T-helper 1 cell treated with Interleukin-12 subunit alpha and Interleukin-12 subunit beta and Interleukin-4 antibody, amounts not matched to agents 30 ng/mL and 1 ng/mL, for 36 hours (primary cell): ENCODE results near the gene OR9Q1. TPM values are rescaled to one million over a fixed set of nuclear protein-coding genes. Genes with fewer than 3 reads are reported as not detected.

Source experiments
- intact Hi-C: fragments of 100-400 bp; cut with micrococcal nuclease; formaldehyde crosslinking; loops from one replicate; pipeline ENCODE4 v1.15.1; 2024
- total RNA-seq: library from RNA; stranded (reverse); gene quantifications from 2 replicates; pipeline ENCODE4 v1.2.3, GENCODE V29; 2022

OR9Q1 gene
- total RNA-seq, 1 donor from 2014 or later: not detected

DNA sequence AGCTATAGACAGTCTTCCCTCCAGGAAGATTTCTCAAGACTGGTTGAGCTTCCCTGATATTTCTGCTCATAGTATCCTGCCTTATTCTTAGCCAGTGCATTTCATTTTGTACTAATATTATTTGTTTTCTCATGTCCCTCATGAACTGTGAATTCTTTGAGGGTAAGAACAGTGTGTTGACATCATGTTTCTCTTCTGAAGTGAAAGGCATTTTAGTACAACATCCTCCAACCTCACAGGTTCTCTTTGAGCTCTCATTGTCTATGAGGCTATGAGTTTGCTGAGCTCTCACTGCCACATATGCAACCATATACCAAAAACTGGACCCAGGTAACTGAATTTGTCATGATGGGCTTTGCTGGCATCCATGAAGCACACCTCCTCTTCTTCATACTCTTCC lies 7.0 kb downstream of the OR9Q1 start, which contains the start of gene OR6Q1:
OR6Q1 (plus strand) TSS at position 301 of the 400 bp plus-strand sequence; CDS start at position 301, 0 bp downstream.
- intact Hi-C loops: no loop called here

DNA sequence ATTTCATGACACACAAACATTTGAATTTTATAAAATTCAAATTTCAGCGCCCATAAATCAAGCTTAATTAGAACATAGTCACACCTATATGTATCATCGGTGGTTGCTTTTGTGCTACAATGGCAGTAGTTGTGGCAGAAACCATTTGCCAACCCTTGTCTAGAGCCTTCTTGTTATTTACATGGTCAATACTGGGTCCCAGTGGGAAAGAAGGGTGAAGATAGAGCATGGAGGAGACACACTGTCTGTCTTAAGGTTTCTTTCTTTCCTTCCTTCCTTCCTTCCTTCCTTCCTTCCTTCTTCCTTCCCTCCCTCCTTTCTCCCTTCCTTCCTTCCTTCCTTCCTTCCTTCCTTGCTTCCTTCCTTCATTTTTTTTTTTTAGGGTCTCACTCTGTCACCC lies 10.8 kb downstream of the OR9Q1 start:
- intact Hi-C loops: no loop called here

DNA sequence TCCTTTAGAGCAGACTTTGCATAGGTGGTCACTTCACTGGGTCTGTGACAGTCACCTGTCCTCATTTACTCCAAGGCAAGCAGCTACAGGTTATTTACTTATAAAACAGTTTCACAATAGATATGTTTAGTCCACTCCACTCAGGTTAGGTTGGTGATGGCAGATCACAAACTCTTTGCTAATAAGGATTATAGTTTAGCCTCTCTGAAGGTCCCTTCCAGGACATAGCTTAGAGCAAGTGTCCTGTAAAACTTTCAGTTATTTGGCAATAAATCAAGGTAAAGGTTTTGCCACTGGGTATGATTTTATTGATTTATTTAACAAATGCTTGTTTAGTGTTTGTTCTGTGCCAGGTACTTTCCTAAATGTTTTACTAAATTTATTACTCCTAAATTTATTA lies 15.9 kb downstream of the OR9Q1 start:
- intact Hi-C loops: no loop called here

DNA sequence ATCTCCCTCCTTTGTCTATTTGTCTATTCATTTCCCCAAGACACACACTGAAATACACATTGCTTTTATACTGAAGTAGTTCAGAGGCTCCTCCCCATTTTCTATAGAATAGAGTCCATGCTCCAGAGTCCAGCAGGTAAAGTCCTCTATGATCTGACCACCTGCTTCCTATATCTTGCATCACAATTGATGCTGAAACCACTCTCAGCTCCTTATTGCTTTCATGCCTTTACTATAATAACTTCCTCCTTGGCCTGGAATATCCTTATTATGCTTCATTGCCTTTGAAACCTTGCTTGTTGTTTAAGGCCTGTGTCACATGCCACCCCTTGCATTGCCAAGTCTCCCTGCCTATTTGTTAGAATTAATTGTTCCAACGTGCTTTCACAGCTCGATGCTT lies 19.7 kb downstream of the OR9Q1 start:
- intact Hi-C loops: no loop called here

DNA sequence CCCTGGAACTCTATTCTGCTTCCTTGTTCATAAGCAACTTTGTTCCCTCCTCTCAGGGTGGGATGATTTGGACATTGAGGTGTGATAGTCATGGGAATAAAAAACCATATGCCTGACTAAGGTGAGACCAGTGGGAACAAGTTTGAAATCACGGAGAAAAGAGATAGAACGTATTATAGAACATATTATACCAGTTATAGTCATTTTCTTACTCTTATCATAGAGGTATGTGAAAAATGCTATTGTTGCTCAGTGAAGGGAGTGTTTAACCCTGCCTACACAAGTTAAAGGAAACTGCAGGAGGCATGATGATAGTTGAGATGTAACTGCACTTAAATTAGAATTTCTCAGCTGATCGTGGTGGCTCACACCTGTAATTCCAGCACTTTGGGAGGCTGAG lies 22.6 kb downstream of the OR9Q1 start:
- intact Hi-C loops: no loop called here

DNA sequence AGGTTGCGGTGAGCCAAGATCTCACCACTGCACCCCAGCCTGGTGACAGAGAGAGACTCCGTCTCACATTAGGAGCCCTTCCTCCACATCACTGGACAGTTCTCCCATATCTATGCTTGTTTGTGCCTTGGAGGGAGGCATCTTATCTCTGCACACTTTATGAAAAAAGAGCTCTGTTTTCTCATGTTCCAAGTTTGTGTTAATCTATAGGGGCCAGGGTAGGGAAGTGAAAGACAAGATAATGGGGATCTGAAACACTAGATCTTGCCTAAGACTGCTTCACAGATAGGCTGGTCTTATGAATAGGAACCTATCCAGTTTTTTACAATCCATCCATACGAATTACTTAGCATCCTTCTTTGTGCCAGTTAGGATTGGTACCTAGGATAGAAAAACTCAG lies 24.1 kb downstream of the OR9Q1 start:
- intact Hi-C loops: no loop called here

DNA sequence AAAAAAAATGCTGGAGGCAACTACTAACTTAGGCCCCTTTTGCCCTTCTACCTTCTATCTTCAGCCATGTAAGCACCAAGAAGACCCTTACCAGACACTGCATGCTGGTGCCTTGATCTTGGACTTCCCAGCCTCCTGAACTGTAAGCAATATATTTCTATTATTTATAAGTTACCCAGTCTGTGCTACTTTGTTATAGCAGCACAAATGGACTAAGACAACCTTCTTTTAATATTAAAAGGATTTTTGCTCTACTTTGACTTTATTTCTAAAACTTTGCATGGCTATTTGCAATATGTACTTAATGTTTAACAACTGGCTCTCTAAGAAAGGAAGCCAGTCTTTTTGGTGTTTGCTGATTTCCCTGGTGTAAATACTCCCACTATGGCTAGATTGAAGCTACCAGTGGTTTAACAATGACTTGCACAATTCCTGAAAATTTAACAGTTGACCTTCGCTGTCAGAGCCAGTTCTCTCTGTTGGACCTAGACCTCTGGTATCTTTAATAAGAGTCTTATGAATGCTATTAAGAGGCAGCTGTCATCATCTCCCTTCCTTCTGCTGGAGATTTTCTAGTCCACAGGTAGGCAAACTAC lies 32.2 kb downstream of the OR9Q1 start:
- intact Hi-C loops: no loop called here

DNA sequence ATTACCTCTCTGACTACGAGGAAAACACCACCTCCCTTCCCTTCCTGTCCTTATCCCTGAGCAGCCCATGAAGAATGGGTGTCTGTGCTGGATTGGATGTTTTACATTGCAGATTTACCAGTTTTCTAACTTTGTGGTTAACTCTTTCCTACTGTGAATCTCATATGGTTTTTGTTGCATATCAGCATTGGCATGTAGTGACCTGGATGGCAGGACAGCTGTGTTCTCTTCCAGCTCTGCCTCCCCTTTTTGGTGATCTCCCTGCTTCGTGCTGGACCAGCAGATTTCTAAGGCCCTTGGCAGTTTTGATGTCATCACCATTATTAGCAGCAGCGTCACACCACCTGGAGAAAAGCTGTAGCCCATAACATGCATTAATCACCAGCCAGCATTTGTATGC lies 33.8 kb downstream of the OR9Q1 start:
- intact Hi-C loops: no loop called here

DNA sequence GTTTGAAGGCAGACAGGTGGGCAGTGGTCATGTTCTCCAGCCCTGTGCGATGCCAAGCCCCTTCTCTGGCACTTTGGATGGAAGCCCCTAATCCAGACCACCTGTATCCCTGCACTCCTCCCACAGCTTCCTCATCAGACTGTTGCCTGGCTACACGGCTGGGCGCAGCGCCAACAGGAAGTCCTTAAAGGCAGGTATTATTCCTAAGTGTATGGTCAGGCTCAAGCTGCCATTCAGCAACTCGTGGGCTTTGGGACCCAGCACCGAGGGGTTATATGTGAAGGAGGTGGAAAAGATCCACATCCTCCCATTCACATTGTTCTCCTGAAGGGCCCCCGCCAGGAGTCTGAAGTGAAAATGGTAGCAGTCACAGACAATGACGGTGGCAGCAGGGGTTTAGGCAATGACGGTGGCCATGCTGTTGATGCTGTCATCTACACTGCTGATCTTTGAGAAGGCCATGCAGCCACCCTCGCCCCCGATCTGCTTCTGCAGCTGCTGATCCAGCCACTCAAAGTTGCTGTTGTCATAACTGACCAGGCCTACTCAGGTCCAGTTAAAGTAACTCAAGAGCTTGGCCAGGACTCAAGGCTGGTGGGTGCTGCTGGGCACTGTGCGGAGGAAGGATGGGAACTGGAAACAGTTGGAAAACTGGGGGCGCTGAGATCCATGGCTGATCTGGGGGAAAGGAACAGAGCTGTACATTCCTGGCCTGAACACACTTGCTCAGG lies 34.8 kb downstream of the OR9Q1 start:
- intact Hi-C loops: no loop called here

DNA sequence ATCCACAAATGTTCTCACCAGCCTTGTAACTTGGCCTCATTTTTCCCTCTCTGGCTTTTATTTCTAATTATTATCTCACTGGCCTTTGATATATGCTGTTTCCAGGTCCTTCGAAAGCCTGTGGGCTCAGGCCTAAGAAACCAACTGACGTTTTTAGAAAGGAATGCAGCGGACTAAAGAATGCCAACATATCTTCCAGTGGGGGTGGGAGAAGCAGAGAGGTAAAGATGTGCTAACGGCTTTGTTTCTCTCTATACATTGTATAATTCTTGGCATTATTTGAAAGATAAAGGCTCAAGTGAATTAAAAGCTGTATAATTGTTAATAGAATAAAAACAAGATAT lies 35.3 kb downstream of the OR9Q1 start:
- intact Hi-C loops: no loop called here

DNA sequence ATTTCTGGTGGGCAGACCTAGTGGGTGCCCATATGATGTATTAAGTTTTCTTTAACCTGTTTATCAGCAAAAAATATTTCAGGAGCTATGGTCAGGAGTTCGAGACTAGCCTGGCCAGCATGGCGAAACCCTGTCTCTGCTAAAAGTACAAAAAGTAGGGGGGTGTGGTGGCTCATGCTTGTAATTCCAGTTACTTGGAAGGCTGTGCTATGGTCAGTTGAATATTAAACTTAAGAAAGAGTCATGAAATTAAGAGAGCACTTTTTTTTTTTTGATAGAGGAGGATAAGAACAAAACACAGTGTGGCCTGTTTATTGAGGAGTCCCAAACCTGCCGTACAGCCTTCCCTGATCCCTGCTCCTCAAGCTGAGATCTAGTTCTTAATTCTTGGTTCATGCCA lies 36.9 kb downstream of the OR9Q1 start:
- intact Hi-C loops: no loop called here

DNA sequence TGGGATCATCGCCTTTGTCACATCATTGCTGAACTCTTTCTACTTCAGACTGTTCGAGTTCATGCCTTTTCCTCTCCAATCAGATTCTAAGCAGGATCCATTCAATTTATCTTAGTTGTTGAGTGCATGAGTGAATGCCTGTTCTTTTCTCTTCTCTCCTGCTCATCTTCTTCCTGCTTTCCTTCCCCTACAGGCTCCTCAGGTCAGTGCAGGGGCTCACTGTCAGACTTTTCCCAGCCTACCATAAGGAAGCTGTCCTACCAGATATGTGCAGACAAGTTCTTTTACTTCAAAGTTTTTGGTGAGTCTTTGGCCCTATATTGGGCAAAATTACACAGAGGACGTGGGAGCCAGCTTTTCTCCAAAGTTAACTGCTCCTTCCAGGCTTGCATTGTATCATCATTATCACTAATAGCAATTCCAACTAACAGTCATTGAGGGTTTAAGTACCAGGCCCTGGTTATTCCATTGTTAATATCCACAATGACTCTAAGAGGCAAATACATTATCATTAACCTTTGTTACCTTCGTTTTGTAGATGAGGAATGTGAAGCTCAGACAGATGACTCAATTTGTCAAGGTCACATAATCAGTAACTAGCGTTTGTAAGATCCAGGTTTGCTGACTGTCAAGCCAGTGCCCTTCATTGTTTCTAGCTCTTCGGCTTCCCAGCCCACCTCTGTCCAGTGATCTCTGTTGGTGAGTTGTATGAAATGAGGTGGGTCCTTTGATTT lies 37.4 kb downstream of the OR9Q1 start:
- intact Hi-C loops: no loop called here

DNA sequence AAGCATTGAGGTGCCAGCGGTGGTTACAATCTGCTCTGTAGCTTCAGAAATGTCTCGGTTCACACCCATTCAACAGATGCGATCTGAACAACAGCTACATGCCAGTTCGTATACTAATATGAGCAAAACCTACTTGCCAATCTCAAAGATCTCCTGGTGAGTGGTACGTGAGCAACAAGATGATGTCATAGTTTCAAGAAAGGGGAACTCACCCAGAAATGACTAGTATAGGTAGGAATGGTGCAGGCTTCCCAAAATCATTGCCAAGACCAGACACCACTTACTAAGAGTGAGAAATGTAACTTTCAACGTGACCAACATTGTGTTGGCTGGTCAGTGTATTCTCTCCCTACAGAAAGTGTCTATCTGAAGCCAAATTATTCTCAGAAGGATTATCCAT lies 38.1 kb downstream of the OR9Q1 start:
- intact Hi-C loops: no loop called here

DNA sequence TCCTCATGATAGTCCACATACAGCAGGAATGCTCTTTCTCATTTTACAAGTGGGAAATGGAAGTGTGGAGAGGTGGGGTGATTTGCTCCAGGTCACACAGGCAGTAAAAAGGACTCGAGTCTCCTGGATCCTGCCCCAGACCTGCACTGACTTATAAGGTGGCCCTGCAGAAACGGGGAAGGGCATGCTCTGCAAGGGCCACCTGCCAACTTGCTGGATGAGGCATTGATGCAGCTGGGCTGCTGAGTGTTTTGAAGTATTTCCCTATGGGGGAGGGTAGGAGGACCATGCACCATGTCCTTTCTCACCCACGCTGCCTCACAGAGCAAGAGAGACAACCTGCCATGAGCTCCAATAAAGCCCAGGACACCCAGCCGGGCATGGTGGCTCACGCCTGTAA lies 44.0 kb downstream of the OR9Q1 start:
- intact Hi-C loops: no loop called here

DNA sequence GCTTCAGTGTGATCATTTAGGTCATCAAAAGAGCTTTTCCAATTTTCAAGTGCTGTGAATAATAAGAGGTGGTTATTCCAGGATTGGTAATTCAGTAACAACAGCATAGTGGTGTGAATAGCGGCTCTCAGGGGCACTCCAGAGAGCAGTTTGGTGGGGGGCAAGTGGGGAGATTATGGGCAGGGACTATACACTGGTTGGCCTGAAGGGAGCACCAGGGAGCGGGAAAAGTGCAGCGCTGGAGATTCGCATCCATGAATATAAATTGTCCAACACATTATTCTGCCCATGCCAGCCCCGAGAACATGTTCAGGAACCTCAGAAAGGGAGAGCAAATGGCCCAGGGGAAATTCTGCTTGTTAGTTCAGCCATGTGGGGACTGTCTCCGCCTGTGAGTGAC lies 45.0 kb downstream of the OR9Q1 start:
- intact Hi-C loops: no loop called here

DNA sequence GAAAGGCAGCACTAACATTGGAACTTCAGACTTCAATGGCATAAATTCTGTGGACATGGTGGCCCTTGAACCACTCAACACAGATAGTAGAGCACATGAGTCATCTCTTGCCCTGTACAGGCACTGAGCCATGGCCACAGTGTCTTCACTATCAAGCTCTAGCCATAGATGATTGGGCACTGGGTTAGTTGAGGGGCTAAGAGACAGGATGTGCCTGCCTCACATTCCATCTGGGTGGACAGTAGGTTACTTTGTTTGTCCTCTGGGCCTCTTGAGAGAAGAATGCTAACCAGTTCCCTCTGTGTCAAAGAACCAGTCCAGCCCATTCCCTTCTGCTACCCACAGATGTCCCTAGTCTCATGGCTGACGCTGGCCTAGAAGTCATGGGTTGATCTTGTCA lies 46.9 kb downstream of the OR9Q1 start:
- intact Hi-C loops: no loop called here

DNA sequence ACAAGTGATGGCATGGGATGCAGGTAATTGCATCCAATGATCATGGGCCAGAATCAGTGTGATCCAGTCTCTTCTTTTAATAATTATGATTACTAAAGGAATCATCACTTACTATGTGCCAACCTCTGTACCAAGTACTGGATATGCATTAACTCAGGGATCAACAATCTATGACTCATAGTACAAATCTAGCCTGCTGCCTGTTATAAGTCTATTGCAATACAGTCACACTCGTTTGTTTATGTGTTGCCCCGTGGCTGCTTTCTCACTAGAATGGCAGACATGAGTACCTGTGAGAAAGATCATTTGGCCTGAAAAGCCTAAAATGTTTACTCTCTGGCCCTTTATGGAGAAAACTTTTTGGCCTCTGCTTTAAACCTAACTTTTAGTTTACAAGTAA lies 52.1 kb downstream of the OR9Q1 start:
- intact Hi-C loops: no loop called here

DNA sequence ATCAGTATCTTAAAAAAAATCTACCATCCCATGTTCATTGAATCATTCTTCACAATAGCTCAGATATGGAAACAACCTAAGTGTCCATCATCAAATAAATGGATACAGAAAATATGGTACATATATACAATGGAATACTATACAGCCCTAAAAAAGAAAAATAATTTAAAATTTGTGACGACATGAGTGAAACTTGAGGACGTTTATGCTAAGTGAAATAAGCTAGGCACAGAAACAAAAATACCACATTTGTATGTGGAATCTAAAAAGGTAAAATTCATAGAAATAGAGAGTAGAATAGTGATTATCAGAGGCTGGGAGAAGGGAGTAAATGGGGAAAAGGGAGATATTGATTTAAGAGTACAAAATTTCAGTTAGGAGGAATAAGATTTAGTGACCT lies 62.8 kb downstream of the OR9Q1 start:
- intact Hi-C loops: no loop called here

DNA sequence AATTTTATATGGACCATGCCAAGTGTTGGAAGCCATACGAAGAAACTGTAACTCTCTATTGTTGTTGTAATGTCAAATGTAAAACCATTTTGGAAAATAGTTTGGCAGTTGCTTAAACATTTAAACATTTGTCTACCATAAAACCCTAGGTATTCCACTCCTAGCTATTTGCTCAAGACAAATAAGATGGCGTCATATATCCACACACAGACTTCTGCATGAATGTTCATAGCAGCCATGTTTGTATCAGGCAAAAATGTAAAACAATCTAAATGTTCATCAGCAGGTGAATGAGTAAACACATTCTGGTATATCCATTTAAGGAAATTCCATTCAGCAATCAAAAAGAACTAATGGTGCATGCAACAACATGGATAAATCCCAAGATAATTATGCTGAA lies 73.8 kb downstream of the OR9Q1 start:
- intact Hi-C loops: no loop called here

DNA sequence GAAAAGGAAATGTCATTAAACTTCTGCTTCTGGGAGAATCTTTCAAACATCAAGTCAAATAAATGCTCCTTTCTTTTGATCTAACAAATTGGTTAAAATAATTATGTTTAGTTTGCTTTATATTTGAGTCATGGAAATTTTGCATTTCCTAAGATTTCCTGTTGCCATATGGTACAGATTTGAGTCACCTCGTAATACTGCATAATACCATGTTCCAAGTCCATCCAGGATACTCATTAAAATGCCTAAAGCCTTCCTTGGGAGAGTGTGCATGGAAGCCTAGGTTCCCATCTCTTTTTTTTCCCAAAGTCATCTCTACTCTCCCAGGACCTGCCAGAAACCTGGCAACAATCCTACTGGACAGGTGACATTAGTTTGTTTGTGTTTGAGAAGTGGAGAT lies 97.4 kb downstream of the OR9Q1 start:
- intact Hi-C loops: no loop called here

DNA sequence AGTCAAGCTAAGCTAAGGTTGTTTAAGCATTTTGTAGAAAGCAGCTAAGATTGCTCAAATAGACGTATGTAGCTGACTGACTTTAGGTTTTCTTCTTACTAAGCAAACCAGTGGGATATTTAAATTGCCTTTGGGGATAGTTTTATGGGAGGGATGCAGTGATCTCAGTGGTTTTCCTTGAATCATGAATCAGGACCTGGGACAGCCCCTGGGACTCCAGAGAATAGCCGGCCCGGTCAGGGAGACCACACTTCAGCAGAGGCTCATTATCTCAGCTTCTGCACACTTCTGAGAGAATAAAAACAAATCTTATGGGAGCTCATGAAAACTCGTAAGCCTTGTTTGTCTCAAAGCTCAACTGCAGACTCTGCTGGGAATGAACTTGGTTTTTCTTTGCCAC lies 101.8 kb downstream of the OR9Q1 start, which contains the start of gene OR9I1:
OR9I1 (minus strand) TSS at position 62 of the 400 bp plus-strand sequence. CDS start 6,086 bp downstream, outside the sequence.
- intact Hi-C loops: no loop called here

DNA sequence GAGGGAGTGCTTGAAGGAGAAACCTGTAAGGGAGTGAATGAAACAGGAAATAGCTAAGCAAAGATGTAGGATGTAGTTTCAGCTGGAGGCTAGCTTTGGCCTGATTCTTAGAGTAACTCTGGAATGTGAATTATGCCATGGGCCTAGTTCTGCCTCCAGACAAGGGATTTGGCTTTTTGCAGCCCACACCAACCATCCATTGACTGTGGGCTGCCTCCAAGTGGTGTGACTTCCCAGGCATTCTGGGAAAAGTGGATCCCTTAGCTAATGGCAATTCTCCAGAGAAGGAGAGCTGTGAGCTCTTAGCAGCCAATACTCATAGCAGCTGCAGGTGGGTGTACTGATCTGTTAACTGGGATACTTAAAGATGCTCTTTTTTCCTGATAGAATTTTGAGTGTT lies 103.7 kb downstream of the OR9Q1 start:
- intact Hi-C loops: no loop called here
